GM23248 (cell line): Measurements from ENCODE around the gene ARL14.

Experiments used
- EZH2 ChIP-seq: fragments of 200-600 bp; sonication (generic); IDR thresholded peaks from 2 replicates; pipeline ENCODE4 v1.6.1; 2018; ENCODE audit warnings: antibody characterized with exemption, mild to moderate bottlenecking; ENCODE audit not compliant: insufficient read depth, poor library complexity, severe bottlenecking
- EZH2phosphoT487 ChIP-seq: fragments of 200-600 bp; sonication (generic); IDR thresholded peaks from 2 replicates; pipeline ENCODE4 v1.6.1; 2018; ENCODE audit warnings: antibody characterized with exemption, moderate library complexity, mild to moderate bottlenecking, low read depth; ENCODE audit not compliant: insufficient read depth

GRCh38 chr3:160673188-160673587, 3.8 kb upstream of the ARL14 start:
- TF ChIP-seq EZH2 (no peak), EZH2phosphoT487 (no peak)
